HS-5 (cell line): ENCODE measurements around the gene XXYLT1.
"Not testable (repeated sequence)": the region's sequence is repeated elsewhere in the genome, so short reads cannot be mapped to it uniquely, and the experiment has no call there.

Experiments used
- DNase-seq: peaks from one replicate; pipeline ENCODE4 v3.0.0-alpha.2; 2012; ENCODE audit warnings: low read depth

XXYLT1 gene

GRCh38 chr3:195250473-195251251 lies 20.3 kb downstream of the XXYLT1 start:
- DNase-seq, result no peak

- DNase-seq, result no peak
Measured at GRCh38 chr3:195249858-195250464, 21.0 kb downstream of the XXYLT1 start.

GRCh38 chr3:195249057-195249770 lies 21.7 kb downstream of the XXYLT1 start:
- DNase-seq, result no peak

GRCh38 chr3:195248281-195248680 lies 22.7 kb downstream of the XXYLT1 start:
- DNase-seq, result no peak

- DNase-seq, result no peak
Measured at GRCh38 chr3:195247863-195248189, 23.1 kb downstream of the XXYLT1 start.

GRCh38 chr3:195247086-195247862 lies 23.7 kb downstream of the XXYLT1 start:
- no peak for DNase-seq

GRCh38 chr3:195246581-195246995 lies 24.4 kb downstream of the XXYLT1 start:
- DNase-seq, result no peak

GRCh38 chr3:195245531-195245951 lies 25.4 kb downstream of the XXYLT1 start:
- no peak for DNase-seq

GRCh38 chr3:195241592-195242355 lies 29.2 kb downstream of the XXYLT1 start:
- DNase-seq, result no peak

- no peak for DNase-seq
Measured at GRCh38 chr3:195240939-195241338, 30.0 kb downstream of the XXYLT1 start.

GRCh38 chr3:195240171-195240701 lies 30.7 kb downstream of the XXYLT1 start:
- DNase-seq, result no peak

- no peak for DNase-seq
Measured at GRCh38 chr3:195239121-195239520, 31.8 kb downstream of the XXYLT1 start.

GRCh38 chr3:195238586-195239118 lies 32.3 kb downstream of the XXYLT1 start:
- no peak for DNase-seq

- DNase-seq, result no peak
Measured at GRCh38 chr3:195238081-195238571, 32.8 kb downstream of the XXYLT1 start.

- DNase-seq, result no peak
Measured at GRCh38 chr3:195236801-195237570, 34.0 kb downstream of the XXYLT1 start.

- no peak for DNase-seq
Measured at GRCh38 chr3:195236076-195236798, 34.7 kb downstream of the XXYLT1 start.

- DNase-seq, result no peak
Measured at GRCh38 chr3:195230244-195230643, 40.7 kb downstream of the XXYLT1 start.

GRCh38 chr3:195228886-195229285 lies 42.1 kb downstream of the XXYLT1 start:
- DNase-seq, result not testable (repeated sequence)

- no peak for DNase-seq
Measured at GRCh38 chr3:195227871-195228270, 43.1 kb downstream of the XXYLT1 start.
